Duodenal mucosa (tissue), 2 donors: Measurements from ENCODE around the gene MFAP4.

ENCODE experiments used
- H3K27ac ChIP-seq: one replicate; pipeline ENCODE4 v1.7.0; 2013; ENCODE audit warnings: low read depth, low read length
- H3K27me3 ChIP-seq, 2 donors: one replicate each; pipeline ENCODE4 v1.7.0; 2013; ENCODE audit warnings: low read length in 2 of 2, control low read depth in 1 of 2; ENCODE audit not compliant: insufficient read depth in 2 of 2, control insufficient read depth in 1 of 2
- H3K36me3 ChIP-seq, 2 donors: one replicate each; pipeline ENCODE4 v1.7.0; 2013; ENCODE audit warnings: low read length in 2 of 2, control low read depth in 1 of 2; ENCODE audit not compliant: insufficient read depth in 2 of 2, control insufficient read depth in 1 of 2
- H3K4me1 ChIP-seq, 2 donors: one replicate each; pipeline ENCODE4 v1.7.0; 2013; ENCODE audit warnings: low read length in 2 of 2, control low read depth in 1 of 2; ENCODE audit not compliant: insufficient read depth in 2 of 2, control insufficient read depth in 1 of 2
- H3K4me3 ChIP-seq, 2 donors: one replicate each; pipeline ENCODE4 v1.7.0; 2013; ENCODE audit warnings: low read length in 2 of 2, low read depth in 1 of 2
- H3K9ac ChIP-seq, 2 donors: one replicate each; pipeline ENCODE4 v1.7.0; 2013; ENCODE audit warnings: low read length in 2 of 2, low read depth in 1 of 2
- H3K9me3 ChIP-seq, 2 donors: one replicate each; pipeline ENCODE4 v1.7.0; 2013; ENCODE audit warnings: low read length in 2 of 2, control low read depth in 1 of 2; ENCODE audit not compliant: control insufficient read depth in 1 of 2

The MFAP4 gene

DNA sequence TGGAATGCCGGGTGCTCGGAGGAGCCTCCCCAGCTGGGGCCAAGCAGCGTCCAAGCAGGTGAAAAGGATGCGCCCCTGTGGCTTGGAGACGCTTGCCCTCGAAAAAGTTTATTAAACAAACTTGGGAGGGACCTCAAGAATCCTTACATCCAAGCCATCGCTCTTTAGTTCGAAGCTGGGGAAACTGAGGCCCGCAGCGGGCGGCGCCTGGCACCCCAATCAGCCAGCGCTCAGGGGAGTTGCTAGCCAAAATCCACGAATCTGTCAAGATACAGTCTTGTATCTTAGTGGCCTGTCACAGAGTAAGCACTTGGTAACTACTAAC, 23.9 kb downstream of the MFAP4 start:
- Histone ChIP-seq H3K4me3 (peak overlapping the region; percentile 81 to 90), H3K27ac (peak overlapping the region; percentile 84), H3K27me3 (peaks cover 0 to 2% of the 10 kb centered on the region in 2 donors), H3K4me1 (peaks cover 11 to 13% of the 10 kb centered on the region in 2 donors), H3K9me3 (no peaks in the 10 kb centered on the region), H3K36me3 (no peaks in the 10 kb centered on the region), H3K9ac (peak overlapping the region; percentile 19 to 84)

DNA sequence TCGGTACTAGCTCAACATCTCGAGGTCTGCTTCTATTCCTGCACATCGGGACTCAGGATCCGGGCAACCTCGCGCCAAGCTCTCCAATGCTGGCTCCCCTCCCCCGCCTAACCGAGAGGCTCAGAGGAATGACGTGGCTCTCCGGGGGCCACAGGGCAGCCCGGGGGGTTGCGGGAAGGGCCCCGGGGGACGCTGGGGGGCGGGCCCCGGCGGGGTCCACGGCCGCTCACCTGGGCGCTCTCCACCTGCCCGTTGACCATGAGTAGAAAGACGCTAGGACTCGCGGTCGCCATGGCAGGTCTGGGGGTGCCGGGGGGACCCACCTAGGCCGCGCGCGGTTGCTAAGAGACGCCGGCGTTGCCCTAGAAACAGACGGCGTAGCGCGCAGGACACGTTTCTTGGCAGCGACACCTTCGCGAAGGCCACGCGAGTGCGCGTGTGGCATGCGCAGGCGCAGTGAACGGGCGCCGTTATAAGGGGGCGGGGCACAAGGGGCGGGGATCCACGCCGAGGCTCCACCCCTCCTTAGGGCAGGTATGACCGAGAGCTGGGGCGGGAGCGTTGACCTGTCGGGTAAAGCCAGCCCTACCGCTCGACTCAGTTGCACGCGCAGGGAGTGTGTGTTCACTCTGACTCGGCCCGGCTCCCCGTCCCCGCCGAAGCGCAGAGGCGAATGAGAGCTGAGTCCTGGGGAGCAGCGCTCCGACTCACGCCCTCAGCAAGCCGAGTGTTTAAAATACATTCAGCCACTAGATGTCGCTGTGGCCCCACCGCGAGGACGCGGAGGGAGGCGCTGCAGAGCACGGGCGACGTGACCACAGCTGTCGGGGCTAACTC, 24.5 kb downstream of the MFAP4 start, which contains the start of gene B9D1:
Gene B9D1, minus strand, starts transcription at position 447 of the 837 bp plus-strand sequence. Its CDS starts 154 bp downstream, at position 293.
- Histone ChIP-seq H3K9me3 (no peaks in the 10 kb centered on the region), H3K27me3 (peaks cover 0 to 2% of the 10 kb centered on the region in 2 donors), H3K4me3 (peak within 1 kb of the TSS; percentile 81 to 90), H3K4me1 (peaks cover 11 to 15% of the 10 kb centered on the region in 2 donors), H3K9ac (peak within 1 kb of the TSS; percentile 19 to 84), H3K27ac (peak within 1 kb of the TSS; percentile 84), H3K36me3 (no peaks in the 10 kb centered on the region)

- H3K27ac ChIP-seq = no peak overlapping the region
- peaks cover 11 to 18% of the 10 kb centered on the region in 2 donors for H3K4me1 ChIP-seq
- peak overlapping the region; percentile 81 to 90 for H3K4me3 ChIP-seq
- no peaks in the 10 kb centered on the region for H3K9me3 ChIP-seq
- H3K9ac ChIP-seq = peak overlapping the region; percentile 19 to 51
- H3K36me3 ChIP-seq = no peaks in the 10 kb centered on the region
- H3K27me3 ChIP-seq = peaks cover 0 to 2% of the 10 kb centered on the region in 2 donors
Observed at GRCh38 chr17:19361944-19362276, 25.1 kb downstream of the MFAP4 start.

DNA sequence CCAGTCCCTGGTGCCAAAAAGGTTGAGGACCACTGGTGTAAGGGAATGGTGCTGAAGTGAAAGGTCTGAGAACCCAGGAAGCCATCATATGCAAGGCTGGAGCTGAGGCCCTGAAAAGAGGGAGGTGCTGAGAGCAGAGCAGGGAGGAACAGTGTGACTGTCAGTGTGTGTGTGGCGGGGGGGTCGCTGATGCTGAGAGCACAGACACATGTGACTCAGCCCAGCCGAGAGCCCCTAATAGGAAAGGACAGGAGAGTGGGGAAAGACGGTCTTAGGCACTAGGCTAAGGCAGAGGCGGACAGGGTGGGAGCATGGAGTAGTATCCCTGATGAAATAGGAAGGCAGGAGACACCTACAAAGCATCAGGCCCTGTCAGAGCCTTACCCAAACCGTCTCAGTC, 25.7 kb downstream of the MFAP4 start:
- H3K9me3 ChIP-seq = no peaks in the 10 kb centered on the region
- H3K27me3 ChIP-seq = peaks cover 0 to 2% of the 10 kb centered on the region in 2 donors
- H3K27ac ChIP-seq = no peak overlapping the region
- H3K4me3 ChIP-seq = no peak overlapping the region
- H3K4me1 ChIP-seq = peaks cover 11 to 18% of the 10 kb centered on the region in 2 donors
- no peaks in the 10 kb centered on the region for H3K36me3 ChIP-seq
- no peak overlapping the region for H3K9ac ChIP-seq

GRCh38 chr17:19360772-19361171, 26.2 kb downstream of the MFAP4 start:
- Histone ChIP-seq H3K9ac (no peak overlapping the region), H3K27me3 (peaks cover 0 to 2% of the 10 kb centered on the region in 2 donors), H3K27ac (no peak overlapping the region), H3K9me3 (no peaks in the 10 kb centered on the region), H3K4me1 (peaks cover 11 to 18% of the 10 kb centered on the region in 2 donors), H3K36me3 (no peaks in the 10 kb centered on the region), H3K4me3 (no peak overlapping the region)

- Histone ChIP-seq H3K4me3 (no peak overlapping the region), H3K27ac (no peak overlapping the region), H3K9me3 (no peaks in the 10 kb centered on the region), H3K36me3 (no peaks in the 10 kb centered on the region), H3K27me3 (peaks cover 0 to 2% of the 10 kb centered on the region in 2 donors), H3K4me1 (peaks cover 11 to 18% of the 10 kb centered on the region in 2 donors), H3K9ac (no peak overlapping the region)
Observed at GRCh38 chr17:19359856-19360255, 27.1 kb downstream of the MFAP4 start.

DNA sequence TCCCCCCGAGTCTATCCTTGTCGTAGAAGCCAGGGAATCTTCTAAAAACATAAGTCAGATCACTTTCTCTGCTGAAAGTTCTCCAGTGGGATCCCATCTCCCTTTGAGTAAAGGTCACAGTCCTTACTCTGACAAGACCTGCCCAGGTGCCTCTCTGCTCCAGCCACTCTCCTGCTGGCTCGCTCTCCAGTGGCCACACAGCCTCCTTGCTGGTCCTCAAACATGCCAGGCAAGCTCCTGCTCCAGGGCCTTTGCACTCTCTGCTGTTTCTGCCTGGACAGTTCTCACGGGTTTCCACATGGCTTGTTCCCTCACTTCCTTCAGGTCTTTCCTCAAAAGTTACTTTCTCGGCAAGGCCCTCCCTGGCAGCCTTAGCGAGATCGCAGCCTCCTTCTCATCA, 27.8 kb downstream of the MFAP4 start:
- H3K4me1 ChIP-seq = peaks cover 11 to 18% of the 10 kb centered on the region in 2 donors
- no peak overlapping the region for H3K27ac ChIP-seq
- H3K4me3 ChIP-seq = no peak overlapping the region
- no peak overlapping the region for H3K9ac ChIP-seq
- no peaks in the 10 kb centered on the region for H3K36me3 ChIP-seq
- H3K27me3 ChIP-seq = peaks cover 0 to 2% of the 10 kb centered on the region in 2 donors
- no peaks in the 10 kb centered on the region for H3K9me3 ChIP-seq

GRCh38 chr17:19357761-19358160, 29.2 kb downstream of the MFAP4 start:
- Histone ChIP-seq H3K27ac (no peak overlapping the region), H3K4me3 (no peak overlapping the region), H3K9me3 (no peaks in the 10 kb centered on the region), H3K27me3 (no peaks in the 10 kb centered on the region), H3K36me3 (no peaks in the 10 kb centered on the region), H3K9ac (no peak overlapping the region), H3K4me1 (peaks cover 3 to 12% of the 10 kb centered on the region in 2 donors)

- Histone ChIP-seq H3K9me3 (no peaks in the 10 kb centered on the region), H3K4me1 (peaks cover 3 to 12% of the 10 kb centered on the region in 2 donors), H3K27me3 (no peaks in the 10 kb centered on the region), H3K4me3 (no peak overlapping the region), H3K27ac (no peak overlapping the region), H3K9ac (no peak overlapping the region), H3K36me3 (no peaks in the 10 kb centered on the region)
Observed at GRCh38 chr17:19357351-19357750, 29.6 kb downstream of the MFAP4 start.

DNA sequence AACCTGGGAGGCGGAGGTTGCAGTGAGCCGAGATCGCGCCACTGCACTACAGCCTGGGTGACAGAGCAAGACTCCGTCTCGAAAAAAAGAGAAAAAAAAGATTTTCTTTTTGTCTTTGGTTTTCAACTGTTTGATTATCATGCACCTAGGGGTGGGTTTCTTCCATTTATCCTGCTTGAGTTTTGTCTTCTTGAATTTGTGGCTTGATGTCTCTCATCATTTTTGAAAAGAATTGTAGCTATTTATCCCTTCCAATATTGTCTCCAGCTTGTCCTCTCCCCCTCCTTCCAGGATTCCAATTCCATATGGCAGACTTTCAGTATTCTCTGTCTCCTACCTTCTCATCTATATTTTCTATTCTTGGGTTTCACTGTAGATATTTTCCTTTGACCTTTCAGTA, 32.2 kb downstream of the MFAP4 start:
- Histone ChIP-seq H3K27me3 (no peaks in the 10 kb centered on the region), H3K4me1 (peaks cover 0 to 5% of the 10 kb centered on the region in 2 donors), H3K9me3 (no peaks in the 10 kb centered on the region), H3K36me3 (no peaks in the 10 kb centered on the region), H3K27ac (no peak overlapping the region), H3K9ac (no peak overlapping the region), H3K4me3 (no peak overlapping the region)
